ENCODE measurements around the gene NBPF1.
"Not testable (repeated sequence)": the region's sequence is repeated elsewhere in the genome, so short reads cannot be mapped to it uniquely, and the experiment has no call there.

- TF ChIP-seq, protein P1, sequence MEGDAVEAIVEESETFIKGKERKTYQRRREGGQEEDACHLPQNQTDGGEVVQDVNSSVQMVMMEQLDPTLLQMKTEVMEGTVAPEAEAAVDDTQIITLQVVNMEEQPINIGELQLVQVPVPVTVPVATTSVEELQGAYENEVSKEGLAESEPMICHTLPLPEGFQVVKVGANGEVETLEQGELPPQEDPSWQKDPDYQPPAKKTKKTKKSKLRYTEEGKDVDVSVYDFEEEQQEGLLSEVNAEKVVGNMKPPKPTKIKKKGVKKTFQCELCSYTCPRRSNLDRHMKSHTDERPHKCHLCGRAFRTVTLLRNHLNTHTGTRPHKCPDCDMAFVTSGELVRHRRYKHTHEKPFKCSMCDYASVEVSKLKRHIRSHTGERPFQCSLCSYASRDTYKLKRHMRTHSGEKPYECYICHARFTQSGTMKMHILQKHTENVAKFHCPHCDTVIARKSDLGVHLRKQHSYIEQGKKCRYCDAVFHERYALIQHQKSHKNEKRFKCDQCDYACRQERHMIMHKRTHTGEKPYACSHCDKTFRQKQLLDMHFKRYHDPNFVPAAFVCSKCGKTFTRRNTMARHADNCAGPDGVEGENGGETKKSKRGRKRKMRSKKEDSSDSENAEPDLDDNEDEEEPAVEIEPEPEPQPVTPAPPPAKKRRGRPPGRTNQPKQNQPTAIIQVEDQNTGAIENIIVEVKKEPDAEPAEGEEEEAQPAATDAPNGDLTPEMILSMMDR (IDR thresholded peaks at IDR 0.05 in 8 of 11, conservative IDR thresholded peaks at IDR 0.05 in 3 of 11), result not testable (repeated sequence)
- not testable (repeated sequence) for TF ChIP-seq POLR2AphosphoS5, POLR2A (IDR thresholded peaks at IDR 0.05)
Measured at GRCh38 chr1:16606666-16607432, 6.5 kb downstream of the NBPF1 start.

All from spleen (tissue), 7 donors.